ENCODE results near the gene SLA2.
"Not testable (repeated sequence)": the region's sequence is repeated elsewhere in the genome, so short reads cannot be mapped to it uniquely, and the experiment has no call there.

The SLA2 gene

GRCh38 chr20:36645353-36645752 lies 643 bp downstream of the SLA2 start:
- no peak for DNase-seq (ENCODE audit: low spot score)

GRCh38 chr20:36644706-36645095 lies 1.3 kb downstream of the SLA2 start:
- no peak for DNase-seq (ENCODE audit: low spot score)

GRCh38 chr20:36644032-36644705 lies 1.8 kb downstream of the SLA2 start:
- DNase-seq (ENCODE audit: low spot score): no peak

GRCh38 chr20:36642136-36642535 lies 3.9 kb downstream of the SLA2 start:
- no peak for DNase-seq (ENCODE audit: low spot score)

GRCh38 chr20:36641506-36641843 lies 4.5 kb downstream of the SLA2 start:
- no peak for DNase-seq (ENCODE audit: low spot score)

- not testable (repeated sequence) for DNase-seq (ENCODE audit: low spot score)
Observed at GRCh38 chr20:36638876-36639400, 7.1 kb downstream of the SLA2 start.

- DNase-seq (ENCODE audit: low spot score): no peak
Observed at GRCh38 chr20:36634342-36634741, 11.7 kb downstream of the SLA2 start.

GRCh38 chr20:36633285-36633772 lies 12.7 kb downstream of the SLA2 start:
- DNase-seq (ENCODE audit: low spot score): no peak

GRCh38 chr20:36632487-36633284 lies 13.3 kb downstream of the SLA2 start:
- no peak for DNase-seq (ENCODE audit: low spot score)

- DNase-seq (ENCODE audit: low spot score): no peak
Observed at GRCh38 chr20:36632147-36632486, 13.9 kb downstream of the SLA2 start.

GRCh38 chr20:36631646-36632045 lies 14.3 kb downstream of the SLA2 start:
- no peak for DNase-seq (ENCODE audit: low spot score)

GRCh38 chr20:36629719-36630681 lies 16.0 kb downstream of the SLA2 start:
- no peak for DNase-seq (ENCODE audit: low spot score)

GRCh38 chr20:36628076-36628475 lies 17.9 kb downstream of the SLA2 start:
- DNase-seq (ENCODE audit: low spot score): no peak

- no peak for DNase-seq (ENCODE audit: low spot score)
Observed at GRCh38 chr20:36624944-36625324, 21.1 kb downstream of the SLA2 start.

- DNase-seq (ENCODE audit: low spot score): no peak
Observed at GRCh38 chr20:36624068-36624943, 21.7 kb downstream of the SLA2 start.

GRCh38 chr20:36623444-36623843 lies 22.6 kb downstream of the SLA2 start:
- DNase-seq (ENCODE audit: low spot score): no peak

- DNase-seq (ENCODE audit: low spot score): no peak
Observed at GRCh38 chr20:36620917-36621316, 25.1 kb downstream of the SLA2 start.

- DNase-seq (ENCODE audit: low spot score): no peak
Observed at GRCh38 chr20:36614781-36615557, 31.0 kb downstream of the SLA2 start.

GRCh38 chr20:36613974-36614373 lies 32.0 kb downstream of the SLA2 start:
- DNase-seq (ENCODE audit: low spot score): no peak

GRCh38 chr20:36611625-36612024 lies 34.4 kb downstream of the SLA2 start:
- no peak for DNase-seq (ENCODE audit: low spot score)

GRCh38 chr20:36608388-36608728 lies 37.6 kb downstream of the SLA2 start:
- DNase-seq (ENCODE audit: low spot score): not testable (repeated sequence)
